Measurements from ENCODE around the gene CC2D2A. TPM values are rescaled to one million over a fixed set of nuclear protein-coding genes. Genes with fewer than 3 reads are reported as not detected.

Gene CC2D2A
- total and polyA plus RNA-seq, 9 of the 15 experiments (the other 6 are each of a cell fraction or from before 2014, with no cell fraction given), result 0.36 to 2.5 (median 1.6) TPM

DNA sequence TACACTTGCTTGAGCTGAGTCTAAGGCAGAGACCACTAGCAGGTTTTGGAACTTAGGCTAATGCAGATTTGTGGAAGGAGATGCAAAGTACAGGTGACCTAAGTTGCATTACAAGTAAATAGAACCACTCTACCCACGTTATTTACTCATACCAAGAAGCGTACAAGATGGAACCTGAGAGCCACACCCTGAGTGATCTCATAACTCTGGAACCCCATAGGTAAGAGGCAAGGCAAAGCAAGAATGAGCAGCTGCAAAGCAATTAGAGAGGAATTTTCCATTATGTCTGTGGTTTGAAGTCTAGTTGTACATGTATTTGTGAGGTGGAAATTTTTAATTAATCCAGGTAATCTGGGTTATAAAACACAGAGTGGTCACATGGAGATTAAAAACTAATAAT, 55.4 kb downstream of the CC2D2A start:
- H3K4me1 ChIP-seq (replicated peaks in 1 of 2; ENCODE audit: control insufficient read depth in 2 of 2, insufficient read depth in 2 of 2, low read length in 2 of 2), result peaks cover 0 to 25% of the 10 kb centered on the region in 2 experiments; a peak in 3 of 5 replicates
- intact Hi-C loops (cut with micrococcal nuclease), result loop anchor here (5.0 kb wide), 2 partner anchors 43 to 127 kb away; no protein-coding TSS in a partner anchor
- TF ChIP-seq SMARCC2 (IDR thresholded peaks at IDR 0.05; ENCODE audit: low read depth), result no peak
- no peak for TF ChIP-seq TRIM28 (IDR thresholded peaks at IDR 0.05)
- TF ChIP-seq ZNF354B (CRISPR knock-in tag; IDR thresholded peaks at IDR 0.05), result no peak
- TF ChIP-seq ASH1L (IDR thresholded peaks at IDR 0.05; ENCODE audit: borderline replicate concordance, low read depth, partially characterized antibody), result no peak
- TF ChIP-seq RFX7 (CRISPR knock-in tag; IDR thresholded peaks at IDR 0.05), result no peak
- 58% methylated on average over 2 of the region's 2 CpGs for WGBS (ENCODE audit: insufficient coverage, low coverage, missing lambda C conversion rate)
- BruUV-seq (replicated peaks), result no TSS peak
- peak overlapping the region; percentile 30; the same call in 1 of the 2 replicates for H2AFZ ChIP-seq (ENCODE audit: low read depth, low read length)
- no peak overlapping the region for H3K4me2 ChIP-seq (ENCODE audit: insufficient read depth, low read length)
- POLR2A ChIA-PET, result no interaction called here
- H3K36me3 ChIP-seq (ENCODE audit: control insufficient read depth, insufficient read depth, low read length), result no peaks in the 10 kb centered on the region
- H3K79me2 ChIP-seq (ENCODE audit: control insufficient read depth, insufficient read depth, low read length), result no peaks in the 10 kb centered on the region
- no peaks in the 10 kb centered on the region for H3K9me1 ChIP-seq (ENCODE audit: control insufficient read depth, insufficient read depth, low read length)
- H3K9ac ChIP-seq (ENCODE audit: insufficient read depth in 1 of 2, low read depth in 2 of 2, low read length in 2 of 2), result no peak overlapping the region
- H3K4me3 ChIP-seq, result no peak overlapping the region
- H3K27ac ChIP-seq (ENCODE audit: extremely low read depth, low read depth, low read length), result no peak overlapping the region
- DNase-seq (ENCODE audit: extremely low read depth in 1 of 4, low spot score in 3 of 4) (no peak), ATAC-seq (no peak), FAIRE-seq (no peak)
- H4K20me1 ChIP-seq (replicated peaks; ENCODE audit: control insufficient read depth, insufficient read depth, low read length), result no peaks in the 10 kb centered on the region
- CTCF ChIA-PET (ENCODE audit: low intra/inter-chr PET ratio), result no interaction called here
- in situ Hi-C loops (cut with MboI), result no loop called here
- no peaks in the 10 kb centered on the region for H3K27me3 ChIP-seq (ENCODE audit: control insufficient read depth in 2 of 2, insufficient read depth in 2 of 2, low read length in 2 of 2)
- no peaks in the 10 kb centered on the region for H3K9me3 ChIP-seq (replicated peaks; ENCODE audit: control insufficient read depth, insufficient read depth, low read depth, low read length)

DNA sequence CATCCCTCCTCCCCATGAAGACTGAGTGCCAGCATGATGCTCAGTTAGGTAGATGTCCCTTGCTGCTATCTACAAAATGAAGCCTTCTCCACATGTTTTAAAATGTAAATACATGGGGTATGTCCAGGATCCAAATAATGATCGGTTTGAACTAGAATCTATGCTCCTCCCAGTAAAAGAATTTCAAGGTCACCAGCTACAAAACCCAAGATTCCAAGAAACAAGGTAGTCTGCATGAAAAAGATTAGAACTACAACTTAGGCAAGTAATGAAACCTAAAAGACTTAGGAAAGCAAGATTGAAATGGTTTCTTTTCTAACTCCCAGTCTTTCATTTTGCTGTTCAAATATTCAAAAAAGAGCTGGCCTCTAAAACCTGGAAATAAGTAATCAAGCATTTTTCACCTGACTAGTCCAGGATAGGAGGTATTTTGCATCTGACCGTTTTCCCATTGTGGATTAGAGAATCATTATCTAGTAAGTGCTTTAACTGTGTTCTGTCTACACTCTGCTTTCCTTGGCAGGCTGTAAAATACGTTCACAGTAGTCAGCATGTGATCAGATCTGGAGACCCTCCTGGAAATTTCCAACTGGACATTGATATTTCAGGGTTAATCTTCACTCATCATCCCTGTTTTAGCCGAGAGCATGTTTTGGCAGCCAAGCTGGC, 57.4 kb downstream of the CC2D2A start:
- peak overlapping the region; percentile 51 for H2AFZ ChIP-seq (ENCODE audit: low read depth, low read length)
- POLR2A ChIA-PET, result interaction anchor here (1.3 to 1.7 kb wide), 2 partner anchors 12 to 14 kb away, joined by 4 to 5 read pairs; no protein-coding TSS in a partner anchor
- no peaks in the 10 kb centered on the region for H3K36me3 ChIP-seq (ENCODE audit: control insufficient read depth, insufficient read depth, low read length)
- peak in 2 of 4 experiments; percentile 17 to 54 for DNase-seq (ENCODE audit: extremely low read depth in 1 of 4, low spot score in 3 of 4)
- in situ Hi-C loops (cut with MboI) (no loop called here), intact Hi-C loops (cut with micrococcal nuclease) (loop anchor here (5.0 kb wide), 2 partner anchors 45 to 125 kb away; no protein-coding TSS in a partner anchor)
- peak; percentile 67 for FAIRE-seq
- H3K4me2 ChIP-seq (ENCODE audit: insufficient read depth, low read length), result peak overlapping the region; percentile 16
- H3K9ac ChIP-seq (ENCODE audit: insufficient read depth in 1 of 2, low read depth in 2 of 2, low read length in 2 of 2), result peak overlapping the region in 1 of 2 experiments; percentile 17; a peak in 2 of 4 replicates
- H3K4me3 ChIP-seq, result no peak overlapping the region
- peaks cover 5 to 28% of the 10 kb centered on the region in 2 experiments; a peak in 4 of 5 replicates for H3K4me1 ChIP-seq (replicated peaks in 1 of 2; ENCODE audit: control insufficient read depth in 2 of 2, insufficient read depth in 2 of 2, low read length in 2 of 2)
- no peaks in the 10 kb centered on the region for H3K79me2 ChIP-seq (ENCODE audit: control insufficient read depth, insufficient read depth, low read length)
- WGBS (ENCODE audit: insufficient coverage, low coverage, missing lambda C conversion rate), result 1% methylated on average over 4 of the region's 4 CpGs
- H3K9me3 ChIP-seq (replicated peaks; ENCODE audit: control insufficient read depth, insufficient read depth, low read depth, low read length), result no peaks in the 10 kb centered on the region
- H3K27ac ChIP-seq (ENCODE audit: extremely low read depth, low read depth, low read length), result peak overlapping the region; percentile 62
- H3K9me1 ChIP-seq (ENCODE audit: control insufficient read depth, insufficient read depth, low read length), result no peaks in the 10 kb centered on the region
- BruUV-seq (replicated peaks), result no TSS peak
- H3K27me3 ChIP-seq (ENCODE audit: control insufficient read depth in 2 of 2, insufficient read depth in 2 of 2, low read length in 2 of 2), result no peaks in the 10 kb centered on the region
- H4K20me1 ChIP-seq (replicated peaks; ENCODE audit: control insufficient read depth, insufficient read depth, low read length), result no peaks in the 10 kb centered on the region
- ATAC-seq, result peak; percentile 60
- CTCF ChIA-PET (ENCODE audit: low intra/inter-chr PET ratio), result no interaction called here
- TF ChIP-seq EZH2 (IDR thresholded peaks at IDR 0.05; ENCODE audit: borderline replicate concordance, low read depth, low read length), result no peak
- peak in 1 of 2 experiments; percentile 36; a peak in 1 of 4 replicates for TF ChIP-seq FOXK2 (conservative IDR thresholded peaks at IDR 0.05 in 1 of 2, IDR thresholded peaks at IDR 0.05 in 1 of 2; ENCODE audit: low read depth in 2 of 2)
- TF ChIP-seq ETV1 (tag; conservative IDR thresholded peaks at IDR 0.05; ENCODE audit: low read depth), result no peak
- no peak for TF ChIP-seq STAG1 (CRISPR knock-in tag; IDR thresholded peaks at IDR 0.05; ENCODE audit: borderline replicate concordance)
- no peak for TF ChIP-seq NELFE (IDR thresholded peaks at IDR 0.05; ENCODE audit: insufficient read depth, insufficient read length)
- TF ChIP-seq MBD2 (IDR thresholded peaks at IDR 0.05; ENCODE audit: borderline replicate concordance, low read depth), result no peak
- no peak for TF ChIP-seq ZNF175 (CRISPR knock-in tag; IDR thresholded peaks at IDR 0.05; ENCODE audit: low read depth)
- peak; percentile 39; the same call in 1 of the 2 replicates for TF ChIP-seq MTA2 (IDR thresholded peaks at IDR 0.05; ENCODE audit: low read depth)
- no peak for TF ChIP-seq POLR3A (IDR thresholded peaks at IDR 0.05; ENCODE audit: borderline replicate concordance, extremely low read depth, insufficient read depth, insufficient read length)
- TF ChIP-seq HSF4 (CRISPR knock-in tag; IDR thresholded peaks at IDR 0.05; ENCODE audit: borderline replicate concordance), result no peak
- no peak for TF ChIP-seq ARHGAP35 (IDR thresholded peaks at IDR 0.05; ENCODE audit: partially characterized antibody)
- TF ChIP-seq NCOA1 (IDR thresholded peaks at IDR 0.05; ENCODE audit: low read depth), result peak; percentile 30; the same call in 1 of the 2 replicates

Data from K562 (cell line).